Ishikawa (cell line): Measurements from ENCODE around the gene TLR8.

Experiments used
- CEBPB ChIP-seq: IDR thresholded peaks from 2 replicates; pipeline ENCODE4 v1.6.1; 2012
- CREB1 ChIP-seq: IDR thresholded peaks from 2 replicates; pipeline ENCODE4 v1.6.1; 2012; ENCODE audit warnings: low read depth
- EGR1 ChIP-seq: IDR thresholded peaks from 2 replicates; pipeline ENCODE4 v1.6.1; 2012
- EP300 ChIP-seq: IDR thresholded peaks from 2 replicates; pipeline ENCODE4 v1.6.1; 2012; ENCODE audit warnings: borderline replicate concordance
- FOXM1 ChIP-seq: IDR thresholded peaks from 2 replicates; pipeline ENCODE4 v1.6.1; 2012; ENCODE audit warnings: low read depth, borderline replicate concordance
- MAX ChIP-seq: IDR thresholded peaks from 2 replicates; pipeline ENCODE4 v1.6.1; 2012
- NFIC ChIP-seq: IDR thresholded peaks from 2 replicates; pipeline ENCODE4 v1.6.1; 2012
- RAD21 ChIP-seq: IDR thresholded peaks from 2 replicates; pipeline ENCODE4 v1.6.1; 2012; ENCODE audit warnings: low read depth
- REST ChIP-seq: IDR thresholded peaks from 2 replicates; pipeline ENCODE4 v1.6.1; 2012; ENCODE audit warnings: low read depth, mild to moderate bottlenecking
- TAF1 ChIP-seq: IDR thresholded peaks from 2 replicates; pipeline ENCODE4 v1.6.1; 2012; ENCODE audit warnings: low read depth, mild to moderate bottlenecking
- TCF12 ChIP-seq: IDR thresholded peaks from 2 replicates; pipeline ENCODE4 v1.6.1; 2012; ENCODE audit warnings: low read depth
- TEAD4 ChIP-seq: IDR thresholded peaks from 2 replicates; pipeline ENCODE4 v1.6.1; 2012
- USF1 ChIP-seq: IDR thresholded peaks from 2 replicates; pipeline ENCODE4 v1.6.1; 2012
- YY1 ChIP-seq: IDR thresholded peaks from 2 replicates; pipeline ENCODE4 v1.6.1; 2012; ENCODE audit warnings: low read depth
- ZBTB7A ChIP-seq: IDR thresholded peaks from 2 replicates; pipeline ENCODE4 v1.6.1; 2012; ENCODE audit warnings: low read depth

Gene TLR8

GRCh38 chrX:12894074-12895030 lies 12.1 kb upstream of the TLR8 start:
- no peak for TF ChIP-seq YY1
- TF ChIP-seq RAD21, result peak; percentile 50; the same call in 1 of the 2 replicates

GRCh38 chrX:12895866-12896265 lies 10.6 kb upstream of the TLR8 start:
- TF ChIP-seq MAX, result no peak
- no peak for TF ChIP-seq YY1
- TF ChIP-seq FOXM1, result no peak
- no peak for TF ChIP-seq TAF1
- no peak for TF ChIP-seq USF1
- TF ChIP-seq ZBTB7A, result no peak
- no peak for TF ChIP-seq TEAD4
- TF ChIP-seq EGR1, result no peak
- TF ChIP-seq TCF12, result no peak
- TF ChIP-seq EP300, result no peak
- no peak for TF ChIP-seq REST
- no peak for TF ChIP-seq CEBPB
- TF ChIP-seq RAD21, result no peak
- TF ChIP-seq CREB1, result no peak
- no peak for TF ChIP-seq NFIC

GRCh38 chrX:12896935-12897334 lies 9.5 kb upstream of the TLR8 start:
- no peak for TF ChIP-seq REST
- no peak for TF ChIP-seq TCF12
- no peak for TF ChIP-seq TEAD4
- TF ChIP-seq FOXM1, result no peak

- TF ChIP-seq EGR1 (no peak), NFIC (no peak), RAD21 (no peak), ZBTB7A (no peak), REST (no peak), YY1 (no peak), TEAD4 (no peak), CREB1 (no peak), TCF12 (no peak), USF1 (no peak), MAX (no peak), TAF1 (no peak), FOXM1 (no peak), CEBPB (no peak), EP300 (no peak)
These were observed 8.3 kb upstream of the TLR8 start for GRCh38 chrX:12898073-12898472.

- TF ChIP-seq USF1 (no peak), TAF1 (no peak), TCF12 (no peak), TEAD4 (no peak), CEBPB (no peak), CREB1 (no peak), ZBTB7A (no peak)
These were observed 6.9 kb upstream of the TLR8 start for GRCh38 chrX:12899506-12899905.
